Mesenchymal stem cell (in vitro differentiated cells and primary cell): ENCODE results near the gene COMMD3.

Experiments used
- DNase-seq: peaks from one replicate; pipeline ENCODE4 v3.0.0-alpha.2; 2013
- H2AFZ ChIP-seq: one replicate; pipeline ENCODE4 v1.6.1; 2013; ENCODE audit warnings: low read depth, mild to moderate bottlenecking, control low read depth, inconsistent platforms, low read length, moderate library complexity
- H2AK5ac ChIP-seq: 2 replicates; pipeline ENCODE4 v1.6.1; 2013; ENCODE audit warnings: low read length, moderate library complexity, mild to moderate bottlenecking, inconsistent platforms; ENCODE audit not compliant: severe bottlenecking
- H2BK120ac ChIP-seq: one replicate; pipeline ENCODE4 v1.6.1; 2013; ENCODE audit warnings: low read depth, mild to moderate bottlenecking, inconsistent platforms, low read length, moderate library complexity
- H2BK12ac ChIP-seq, 2 experiments: one replicate each; pipeline ENCODE4 v1.6.1; 2013; ENCODE audit warnings: inconsistent platforms in 2 of 2, low read length in 2 of 2, mild to moderate bottlenecking in 2 of 2, moderate library complexity in 2 of 2, control low read depth in 1 of 2
- H2BK15ac ChIP-seq: one replicate; pipeline ENCODE4 v1.6.1; 2013; ENCODE audit warnings: mild to moderate bottlenecking, low read depth, inconsistent platforms; ENCODE audit not compliant: poor library complexity, severe bottlenecking
- H2BK5ac ChIP-seq: 2 replicates; pipeline ENCODE4 v1.6.1; 2013; ENCODE audit warnings: low read depth, mild to moderate bottlenecking, low read length, control low read depth, inconsistent platforms; ENCODE audit not compliant: poor library complexity, severe bottlenecking
- H3K14ac ChIP-seq, 2 experiments: one replicate each; pipeline ENCODE4 v1.6.1; 2013; ENCODE audit warnings: inconsistent platforms in 2 of 2, low read length in 2 of 2, control low read depth in 1 of 2, mild to moderate bottlenecking in 1 of 2, moderate library complexity in 1 of 2
- H3K18ac ChIP-seq, 2 experiments: one replicate each; pipeline ENCODE4 v1.6.1; 2013; ENCODE audit warnings: inconsistent platforms in 2 of 2, low read length in 2 of 2, control low read depth in 1 of 2, low read depth in 1 of 2, mild to moderate bottlenecking in 1 of 2
- H3K23ac ChIP-seq, 2 experiments: one replicate each; pipeline ENCODE4 v1.6.1; 2013; ENCODE audit warnings: inconsistent platforms in 2 of 2, low read length in 2 of 2, mild to moderate bottlenecking in 2 of 2, moderate library complexity in 2 of 2, control low read depth in 1 of 2
- H3K27ac ChIP-seq: 2 replicates; pipeline ENCODE4 v1.5.1; 2013; ENCODE audit warnings: mild to moderate bottlenecking, moderate library complexity, low read length, control low read depth, inconsistent platforms; ENCODE audit not compliant: poor library complexity, severe bottlenecking
- H3K27me3 ChIP-seq, 2 experiments: 2 replicates each; pipeline versions ENCODE4 v1.6.1 to v1.7.0; 2013; ENCODE audit warnings: low read length in 2 of 2, mild to moderate bottlenecking in 2 of 2, moderate library complexity in 2 of 2, control low read depth in 1 of 2, inconsistent platforms in 1 of 2; ENCODE audit not compliant: control insufficient read depth in 1 of 2, insufficient read depth in 1 of 2
- H3K36me3 ChIP-seq, 2 experiments: 2 replicates each; pipeline versions ENCODE4 v1.6.1 to v1.7.0; 2013; ENCODE audit warnings: low read length in 2 of 2, control low read depth in 1 of 2, inconsistent platforms in 1 of 2, low read depth in 1 of 2, mild to moderate bottlenecking in 1 of 2; ENCODE audit not compliant: insufficient read depth in 2 of 2, control insufficient read depth in 1 of 2
- H3K4ac ChIP-seq, 2 experiments: one replicate each; pipeline ENCODE4 v1.6.1; 2013; ENCODE audit warnings: inconsistent platforms in 2 of 2, low read length in 2 of 2, mild to moderate bottlenecking in 2 of 2, moderate library complexity in 2 of 2, control low read depth in 1 of 2, low read depth in 1 of 2
- H3K4me1 ChIP-seq: 2 replicates; pipeline ENCODE4 v1.6.1; 2013; ENCODE audit warnings: low read depth, low read length, control low read depth; ENCODE audit not compliant: control insufficient read depth, insufficient read depth
- H3K4me2 ChIP-seq: 2 replicates; pipeline ENCODE4 v1.6.1; 2013; ENCODE audit warnings: low read length, mild to moderate bottlenecking, inconsistent platforms; ENCODE audit not compliant: poor library complexity, severe bottlenecking
- H3K4me3 ChIP-seq, 2 experiments: 2 replicates each; pipeline versions ENCODE4 v1.5.1 to v1.7.0; 2013; ENCODE audit warnings: low read length in 2 of 2, mild to moderate bottlenecking in 2 of 2, control low read depth in 1 of 2, low read depth in 1 of 2; ENCODE audit not compliant: insufficient read depth in 1 of 2
- H3K79me1 ChIP-seq: replicated peaks from 2 replicates; pipeline ENCODE4 v1.6.1; 2013; ENCODE audit warnings: mild to moderate bottlenecking, control low read depth, low read length, inconsistent platforms; ENCODE audit not compliant: poor library complexity, severe bottlenecking
- H3K9ac ChIP-seq: 2 replicates; pipeline ENCODE4 v1.7.0; 2013; ENCODE audit warnings: mild to moderate bottlenecking, low read length, moderate library complexity
- H3K9me3 ChIP-seq: 2 replicates; pipeline ENCODE4 v1.7.0; 2013; ENCODE audit warnings: mild to moderate bottlenecking, low read length; ENCODE audit not compliant: control insufficient read depth
- H4K8ac ChIP-seq: one replicate; pipeline ENCODE4 v1.6.1; 2013; ENCODE audit warnings: inconsistent platforms, mild to moderate bottlenecking, low read length, moderate library complexity
- H4K91ac ChIP-seq: one replicate; pipeline ENCODE4 v1.6.1; 2013; ENCODE audit warnings: mild to moderate bottlenecking, low read length, inconsistent platforms
- WGBS: methylation state at CpG from one replicate; pipeline ENCODE4 v1.1.7; 2013; ENCODE audit warnings: mixed read lengths; 5-methylcytosine and 5-hydroxymethylcytosine counted together

Gene COMMD3

GRCh38 chr10:22280078-22280477, 36.1 kb upstream of the COMMD3 start:
- no peak overlapping the region for H2BK5ac ChIP-seq
- no peak for DNase-seq
- H3K4me1 ChIP-seq = no peaks in the 10 kb centered on the region
- H3K23ac ChIP-seq = no peak overlapping the region
- H2BK120ac ChIP-seq = no peak overlapping the region
- no peak overlapping the region for H2BK12ac ChIP-seq
- 55% methylated on average over 6 of the region's 6 CpGs for WGBS
- H4K91ac ChIP-seq = no peak overlapping the region
- H3K79me1 ChIP-seq = no peaks in the 10 kb centered on the region
- H3K14ac ChIP-seq = no peak overlapping the region
- H4K8ac ChIP-seq = no peak overlapping the region
- H3K18ac ChIP-seq = no peak overlapping the region
- peaks cover 8 to 12% of the 10 kb centered on the region in 2 experiments for H3K27me3 ChIP-seq
- H2BK15ac ChIP-seq = no peak overlapping the region
- H3K4me3 ChIP-seq = peak overlapping the region in 1 of 2 experiments; percentile 32
- H3K27ac ChIP-seq = no peak overlapping the region
- H3K4me2 ChIP-seq = no peak overlapping the region
- no peaks in the 10 kb centered on the region for H3K9me3 ChIP-seq
- no peak overlapping the region for H3K9ac ChIP-seq
- H2AFZ ChIP-seq = no peak overlapping the region
- H2AK5ac ChIP-seq = no peak overlapping the region
- H3K36me3 ChIP-seq = no peaks in the 10 kb centered on the region
- H3K4ac ChIP-seq = no peak overlapping the region

GRCh38 chr10:22285130-22285529, 31.1 kb upstream of the COMMD3 start:
- Histone ChIP-seq H4K8ac (no peak overlapping the region), H3K27ac (no peak overlapping the region), H3K27me3 (peaks cover 1% of the 10 kb centered on the region in 2 experiments), H3K23ac (no peak overlapping the region), H2AFZ (no peak overlapping the region), H3K4me1 (no peaks in the 10 kb centered on the region), H2BK15ac (no peak overlapping the region), H3K4me2 (no peak overlapping the region), H4K91ac (no peak overlapping the region), H3K9ac (no peak overlapping the region), H2BK120ac (no peak overlapping the region), H3K9me3 (no peaks in the 10 kb centered on the region), H2BK5ac (no peak overlapping the region), H3K36me3 (no peaks in the 10 kb centered on the region), H3K4me3 (no peak overlapping the region), H3K14ac (no peak overlapping the region), H2BK12ac (no peak overlapping the region), H2AK5ac (no peak overlapping the region), H3K18ac (no peak overlapping the region), H3K79me1 (no peaks in the 10 kb centered on the region), H3K4ac (no peak overlapping the region)
- WGBS = 92% methylated on average over 3 of the region's 3 CpGs
- DNase-seq = no peak

GRCh38 chr10:22293747-22294404, 22.3 kb upstream of the COMMD3 start:
- Histone ChIP-seq H3K27me3 (peaks cover 0 to 13% of the 10 kb centered on the region in 2 experiments), H2BK5ac (no peak overlapping the region), H3K79me1 (no peaks in the 10 kb centered on the region), H3K4ac (no peak overlapping the region), H3K4me2 (no peak overlapping the region), H3K18ac (no peak overlapping the region), H2BK15ac (no peak overlapping the region), H3K9ac (no peak overlapping the region), H3K4me3 (no peak overlapping the region), H3K14ac (no peak overlapping the region), H3K36me3 (no peaks in the 10 kb centered on the region), H2BK120ac (no peak overlapping the region), H3K9me3 (no peaks in the 10 kb centered on the region), H2BK12ac (no peak overlapping the region), H4K91ac (no peak overlapping the region), H2AK5ac (no peak overlapping the region), H2AFZ (no peak overlapping the region), H3K27ac (no peak overlapping the region), H4K8ac (no peak overlapping the region), H3K4me1 (no peaks in the 10 kb centered on the region), H3K23ac (no peak overlapping the region)
- no peak for DNase-seq
- WGBS = 100% methylated on average over 3 of the region's 3 CpGs

- H3K36me3 ChIP-seq = no peaks in the 10 kb centered on the region
- no peak overlapping the region for H3K23ac ChIP-seq
- no peak overlapping the region for H3K9ac ChIP-seq
- no peaks in the 10 kb centered on the region for H3K9me3 ChIP-seq
- no peaks in the 10 kb centered on the region for H3K79me1 ChIP-seq
- no peak overlapping the region for H4K91ac ChIP-seq
- no peak overlapping the region for H2BK120ac ChIP-seq
- no peak overlapping the region for H3K27ac ChIP-seq
- no peak overlapping the region for H4K8ac ChIP-seq
- H3K27me3 ChIP-seq = peaks cover 0 to 13% of the 10 kb centered on the region in 2 experiments
- no peak overlapping the region for H3K4me3 ChIP-seq
- 71% methylated on average over 1 of the region's 2 CpGs for WGBS
- H2BK15ac ChIP-seq = no peak overlapping the region
- no peak overlapping the region for H2BK5ac ChIP-seq
- no peak overlapping the region for H2BK12ac ChIP-seq
- no peak overlapping the region for H3K4ac ChIP-seq
- no peak overlapping the region for H3K18ac ChIP-seq
- no peak overlapping the region for H2AFZ ChIP-seq
- H3K4me2 ChIP-seq = no peak overlapping the region
- no peak overlapping the region for H2AK5ac ChIP-seq
- no peak for DNase-seq
- no peaks in the 10 kb centered on the region for H3K4me1 ChIP-seq
- no peak overlapping the region for H3K14ac ChIP-seq
Measured at GRCh38 chr10:22294694-22295093, 21.5 kb upstream of the COMMD3 start.
